Osteocyte (in vitro differentiated cells): ENCODE data around the gene TMEM198. TPM values are rescaled to one million over a fixed set of nuclear protein-coding genes. Genes with fewer than 3 reads are reported as not detected.

Experiments used
- DNase-seq: peaks from one replicate; pipeline ENCODE4 v3.0.0; 2021; ENCODE audit warnings: mixed read lengths; ENCODE audit not compliant: unreplicated experiment; ENCODE audit errors: extremely low spot score
- H3K27ac Mint-ChIP-seq: one replicate; pipeline ENCODE4 v1.8.0; 2021; ENCODE audit warnings: mild to moderate bottlenecking, mixed read lengths; ENCODE audit not compliant: unreplicated experiment
- H3K27me3 Mint-ChIP-seq: one replicate; pipeline ENCODE4 v1.8.0; 2021; ENCODE audit warnings: mixed read lengths; ENCODE audit not compliant: unreplicated experiment
- H3K36me3 Mint-ChIP-seq: one replicate; pipeline ENCODE4 v1.8.0; 2021; ENCODE audit warnings: mixed read lengths; ENCODE audit not compliant: unreplicated experiment
- H3K4me1 Mint-ChIP-seq: one replicate; pipeline ENCODE4 v1.8.0; 2021; ENCODE audit warnings: mixed read lengths; ENCODE audit not compliant: unreplicated experiment
- H3K4me3 Mint-ChIP-seq: one replicate; pipeline ENCODE4 v1.8.0; 2021; ENCODE audit warnings: mild to moderate bottlenecking, moderate library complexity, mixed read lengths; ENCODE audit not compliant: unreplicated experiment
- H3K9me3 Mint-ChIP-seq: one replicate; pipeline ENCODE4 v1.8.0; 2021; ENCODE audit warnings: mixed read lengths; ENCODE audit not compliant: unreplicated experiment
- CTCF ChIP-seq: fragments of 200-600 bp; sonication (generic); IDR thresholded peaks from 2 replicates; pipeline ENCODE4 v1.5.0; 2021; ENCODE audit warnings: antibody characterized with exemption, mild to moderate bottlenecking, moderate library complexity
- microRNA-seq: library from miRNA; unstranded; fragments of <30 nt; microRNA quantifications from one replicate; pipeline ENCODE4 v1.1.0, GENCODE V29; 2020; ENCODE audit not compliant: unreplicated experiment
- total RNA-seq: library from RNA; stranded (reverse); gene quantifications from 2 replicates; pipeline ENCODE4 v1.2.1, GENCODE V29; 2021

Gene TMEM198
- total RNA-seq, 1 donor from 2014 or later, result 5.3 TPM

GRCh38 chr2:219598308-219599078, 54.7 kb downstream of the TMEM198 start:
- no peak for TF ChIP-seq CTCF
- H3K4me3 Mint-ChIP-seq, result peak overlapping the region; percentile 98
- H3K4me1 Mint-ChIP-seq, result peaks cover 40% of the 10 kb centered on the region
- H3K36me3 Mint-ChIP-seq, result peaks cover 15% of the 10 kb centered on the region
- peak overlapping the region; percentile 100 for H3K27ac Mint-ChIP-seq
- no peaks in the 10 kb centered on the region for H3K9me3 Mint-ChIP-seq
- DNase-seq, result no peak
- H3K27me3 Mint-ChIP-seq, result no peaks in the 10 kb centered on the region

Small RNA genes within 50 kb of the gene (microRNA-seq; reads per million reads assigned to microRNA genes)
- gene MIR3132, result not detected

Other genes with a start within 250 kb of the TMEM198 start
- 0.24 TPM in 1 of 2 replicates, not detected in the other for gene PTPRN, start 234.6 kb upstream of the TMEM198 start, total RNA-seq
- not detected in 2 replicates for gene RESP18, start 211.3 kb upstream of the TMEM198 start, total RNA-seq
- 58.1 and 73.2 TPM in 2 replicates for gene DNPEP, start 156.1 kb upstream of the TMEM198 start, total RNA-seq
- not detected in 2 replicates for gene DES, start 125.7 kb upstream of the TMEM198 start, total RNA-seq
- gene SPEG, start 109.2 kb upstream of the TMEM198 start, total RNA-seq, result 27.0 and 30.3 TPM in 2 replicates
- gene GMPPA, start 45.1 kb upstream of the TMEM198 start, total RNA-seq, result 41.4 and 42.5 TPM in 2 replicates
- 0.11 and 0.13 TPM in 2 replicates for gene ASIC4, start 29.5 kb upstream of the TMEM198 start, total RNA-seq
- gene CHPF, start 219 bp upstream of the TMEM198 start, total RNA-seq, result 144 and 151 TPM in 2 replicates
- 168 and 174 TPM in 2 replicates for gene OBSL1, start 27.5 kb downstream of the TMEM198 start, total RNA-seq
- gene INHA, start 28.3 kb downstream of the TMEM198 start, total RNA-seq, result 1.2 and 1.4 TPM in 2 replicates
- gene STK11IP, start 53.8 kb downstream of the TMEM198 start, total RNA-seq, result 40.3 and 42.7 TPM in 2 replicates
- gene SLC4A3, start 83.6 kb downstream of the TMEM198 start, total RNA-seq, result 9.2 and 11.6 TPM in 2 replicates